ENCODE results near the gene COG8.

COG8 gene

DNA sequence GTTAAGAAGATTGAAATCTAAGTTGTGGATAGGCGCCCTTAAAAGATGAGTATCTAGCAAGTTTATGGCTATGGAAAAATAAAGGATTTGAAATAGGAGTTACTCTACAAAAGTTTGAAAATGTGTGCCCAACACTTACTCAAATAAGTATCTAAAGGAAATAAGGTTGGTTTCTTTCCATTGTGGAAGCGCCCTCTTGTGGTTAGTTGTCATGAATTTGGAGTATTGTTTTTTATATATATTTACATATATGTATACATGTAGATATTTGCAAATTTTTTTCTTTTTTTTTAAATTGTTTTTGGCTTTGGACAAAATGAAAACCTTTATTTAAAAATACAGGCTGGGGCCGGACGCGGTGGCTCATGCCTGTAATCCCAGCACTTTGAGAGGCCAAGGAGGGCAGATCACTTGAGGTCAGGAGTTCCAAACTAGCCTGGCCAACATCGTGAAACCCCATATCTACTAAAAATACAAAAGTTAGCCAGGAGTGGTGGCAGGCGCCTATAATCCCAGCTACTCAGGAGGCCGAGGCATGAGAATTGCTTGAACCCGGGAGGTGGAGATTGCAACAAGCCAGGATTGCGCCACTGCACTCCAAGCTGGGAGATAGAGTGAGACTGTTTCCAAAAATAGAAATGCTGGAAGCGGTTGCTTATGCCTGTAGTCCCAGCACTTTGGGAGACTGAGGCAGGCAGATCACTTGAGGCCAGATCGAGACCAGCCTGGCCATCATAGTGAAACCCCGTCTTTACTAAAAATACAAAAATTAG lies 52.2 kb downstream of the COG8 start:
- no peak for DNase-seq (ENCODE audit: low read depth)

DNA sequence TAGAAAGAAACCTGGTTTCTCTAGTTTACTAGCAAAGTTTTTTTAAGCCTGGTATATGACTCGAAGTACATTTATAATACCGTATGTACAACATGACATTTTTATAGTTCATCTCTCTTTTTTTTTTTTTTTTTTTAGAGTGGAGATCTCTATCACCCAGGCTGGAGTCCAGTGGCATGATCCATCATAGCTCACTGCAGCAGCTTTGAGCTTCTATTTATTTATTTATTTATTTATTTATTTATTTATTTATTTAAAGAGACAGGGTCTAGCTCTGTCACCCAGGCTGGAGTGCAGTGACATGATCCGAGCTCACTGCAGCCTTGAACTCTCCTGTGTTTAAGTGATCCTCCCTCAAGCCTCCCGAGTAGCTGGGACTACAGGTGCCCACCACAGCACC lies 54.1 kb downstream of the COG8 start:
- DNase-seq (ENCODE audit: low read depth) = no peak

DNA sequence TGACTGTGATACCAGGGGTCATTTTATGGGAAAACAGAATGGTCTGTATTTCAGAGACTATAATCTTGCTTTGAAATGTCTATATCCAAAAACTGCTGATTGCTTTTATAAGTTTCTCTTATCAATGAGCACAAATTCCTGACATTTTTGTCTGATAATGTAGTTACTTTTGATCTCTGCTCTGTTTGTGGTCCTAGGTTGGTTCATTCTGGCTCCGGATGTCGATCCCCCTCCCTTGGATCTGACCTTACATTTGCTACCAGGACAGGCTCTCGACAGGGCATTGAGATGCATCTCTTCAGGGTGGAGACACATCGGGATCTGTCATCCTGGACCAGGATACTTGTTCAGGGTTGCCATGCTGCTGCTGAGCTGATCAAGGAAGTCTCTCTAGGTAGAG lies 55.5 kb downstream of the COG8 start:
- DNase-seq (ENCODE audit: low read depth) = no peak

DNA sequence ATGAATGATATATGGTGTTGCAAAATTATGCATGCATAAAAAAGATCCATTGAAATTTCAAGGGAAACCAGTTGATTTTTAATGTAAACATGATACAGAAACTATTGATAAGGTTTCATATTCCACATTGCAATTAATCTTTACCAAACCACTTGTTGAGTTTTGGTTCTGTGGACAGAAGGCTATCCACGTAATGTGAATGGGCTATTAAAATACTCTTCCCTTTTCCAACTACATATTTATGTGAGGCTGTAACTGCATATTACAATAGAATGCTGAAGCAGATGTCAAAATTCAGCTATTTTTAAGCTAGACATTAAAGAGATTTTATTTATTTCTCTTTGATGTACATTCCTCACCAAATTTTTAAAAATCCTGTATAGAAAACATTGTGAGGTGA lies 62.0 kb downstream of the COG8 start:
- DNase-seq (ENCODE audit: low read depth) = no peak

All from GM04503 (cell line).